Hematopoietic multipotent progenitor cell (in vitro differentiated cells): Measurements from ENCODE around the gene CD14. TPM values are rescaled to one million over a fixed set of nuclear protein-coding genes. Genes with fewer than 3 reads are reported as not detected.
"Not testable (repeated sequence)": the region's sequence is repeated elsewhere in the genome, so short reads cannot be mapped to it uniquely, and the experiment has no call there.

Experiments used
- DNase-seq, 3 donors: peaks; one replicate each; pipeline ENCODE4 v3.0.0-alpha.2; 2011 to 2015; ENCODE audit warnings: low read depth in 2 of 3, low spot score in 2 of 3
- total RNA-seq: library from RNA; depleted of rRNA; stranded (reverse); fragments of >200 nt; gene quantifications from one replicate; pipeline ENCODE4 v1.2.3, GENCODE V29; 2012

Gene CD14
- total RNA-seq, 1 donor, result 5.4 TPM

DNA sequence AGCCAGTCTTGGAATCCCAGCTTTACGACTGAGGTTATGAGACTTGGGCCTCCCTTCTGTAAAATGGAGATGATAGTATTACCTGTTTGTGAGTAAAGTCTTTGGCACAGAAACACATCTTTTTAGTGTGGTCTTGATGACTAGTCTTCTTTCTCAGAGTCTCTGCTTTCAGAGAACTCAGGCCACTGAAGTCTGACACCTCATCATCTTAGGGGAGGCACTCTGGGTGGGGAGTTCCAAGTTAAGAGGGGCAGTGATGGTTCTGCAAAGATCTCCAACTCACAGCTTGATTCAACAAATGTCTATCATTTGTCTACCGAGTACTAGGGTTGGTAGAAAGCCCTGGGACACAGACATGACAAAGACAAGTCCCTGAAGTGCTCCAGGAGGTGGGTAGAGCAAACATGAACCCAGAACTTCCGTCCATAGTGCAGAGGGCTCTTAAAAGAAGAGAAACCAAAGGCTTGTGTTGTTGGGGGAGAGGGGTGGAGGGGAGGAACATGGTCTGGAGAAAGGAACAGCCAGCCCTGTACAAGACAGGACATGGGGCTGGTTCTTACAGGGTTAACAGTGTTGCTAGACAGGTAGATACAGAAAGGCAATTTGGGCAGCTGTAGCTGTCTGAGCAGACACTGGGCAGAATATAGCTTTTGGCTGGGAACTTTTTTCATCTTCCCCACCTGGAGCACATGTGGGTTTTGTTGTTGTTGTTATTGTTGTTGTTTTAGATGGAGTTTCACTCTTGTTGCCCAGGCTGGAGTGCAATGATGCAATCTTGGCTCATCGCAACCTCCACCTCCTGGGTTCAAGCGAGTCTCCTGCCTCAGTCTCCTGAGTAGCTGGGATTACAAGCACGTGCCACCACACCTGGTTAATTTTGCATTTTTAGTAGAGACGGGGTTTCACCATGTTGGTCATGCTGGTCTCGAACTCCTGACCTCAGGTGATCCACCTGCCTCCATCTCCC lies 2.6 kb upstream of the CD14 start:
- DNase-seq, result no peak

- no peak for DNase-seq
These were observed 1.1 kb upstream of the CD14 start for GRCh38 chr5:140634103-140634502.

- no peak for DNase-seq
These were observed 526 bp upstream of the CD14 start for GRCh38 chr5:140633501-140633900.

GRCh38 chr5:140632366-140633020 lies 482 bp downstream of the CD14 start:
- peak in 2 of 3 donors; percentile 31 to 51 for DNase-seq

DNA sequence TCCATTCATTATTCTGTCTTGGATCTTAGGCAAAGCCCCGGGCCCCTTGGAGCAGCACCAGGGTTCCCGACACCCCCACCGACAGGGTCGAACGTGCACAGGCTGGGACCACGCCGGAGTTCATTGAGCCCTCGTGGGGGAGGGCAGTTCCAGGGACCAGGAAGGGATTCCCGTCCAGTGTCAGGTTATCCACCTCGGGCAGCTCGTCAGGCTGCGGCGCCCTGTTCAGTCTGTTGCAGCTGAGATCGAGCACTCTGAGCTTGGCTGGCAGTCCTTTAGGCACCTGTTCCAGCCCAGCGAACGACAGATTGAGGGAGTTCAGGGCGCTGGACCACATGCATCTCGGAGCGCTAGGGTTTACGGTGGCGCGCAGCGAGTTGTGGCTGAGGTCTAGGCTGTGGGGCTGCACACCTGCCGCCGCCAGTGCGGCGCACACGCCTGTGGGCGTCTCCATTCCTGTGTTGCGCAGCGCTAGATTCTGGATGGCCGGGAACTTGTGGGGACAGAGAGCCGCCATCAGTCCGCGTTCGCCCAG lies 1.1 kb downstream of the CD14 start:
- DNase-seq, result peak in 1 of 3 donors; percentile 36

- no peak for DNase-seq
These were observed 1.9 kb downstream of the CD14 start for GRCh38 chr5:140631036-140631417.

- no peak for DNase-seq
These were observed 2.5 kb downstream of the CD14 start for GRCh38 chr5:140630292-140631035.

DNA sequence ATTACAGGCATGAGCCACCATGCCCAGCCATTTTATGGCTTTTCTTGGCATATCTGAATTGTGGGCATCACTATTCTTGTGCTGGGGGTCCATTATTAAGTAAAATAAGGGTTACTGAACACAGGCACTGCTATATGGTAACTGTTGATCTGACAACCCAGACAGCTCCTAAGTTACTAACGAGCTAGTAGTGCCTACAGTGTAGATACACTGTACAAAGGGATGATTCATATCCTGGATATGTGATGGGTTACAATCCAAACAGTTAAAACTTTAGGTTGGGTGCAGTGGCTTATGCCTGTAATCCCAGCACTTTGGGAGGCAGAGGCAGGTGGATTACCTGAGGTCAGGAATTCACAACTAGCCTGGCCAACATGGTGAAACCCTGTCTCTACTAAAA lies 4.3 kb downstream of the CD14 start:
- no peak for DNase-seq

GRCh38 chr5:140627972-140628371 lies 5.0 kb downstream of the CD14 start:
- DNase-seq, result no peak

GRCh38 chr5:140624886-140625285 lies 8.1 kb downstream of the CD14 start:
- DNase-seq, result not testable (repeated sequence)

DNA sequence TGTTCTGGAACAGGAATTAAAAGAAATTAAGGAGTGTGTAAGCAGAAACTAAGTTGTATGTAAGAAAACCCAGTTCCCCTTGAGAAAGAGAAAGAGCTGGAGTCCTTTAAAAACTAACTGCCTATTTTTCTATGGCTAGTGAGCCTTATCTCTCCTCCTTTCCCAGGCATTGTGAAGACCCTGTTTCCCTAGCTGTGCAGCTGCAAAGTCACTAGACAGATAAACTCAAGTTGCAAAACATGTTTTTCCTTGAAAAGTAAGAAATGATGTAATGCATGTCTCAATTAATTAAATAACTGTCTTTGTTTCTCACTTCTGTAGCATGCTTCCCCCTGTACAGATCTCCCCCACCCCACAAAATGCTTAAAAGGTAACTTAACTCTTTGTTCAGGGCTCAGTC lies 9.9 kb downstream of the CD14 start:
- not testable (repeated sequence) for DNase-seq

DNA sequence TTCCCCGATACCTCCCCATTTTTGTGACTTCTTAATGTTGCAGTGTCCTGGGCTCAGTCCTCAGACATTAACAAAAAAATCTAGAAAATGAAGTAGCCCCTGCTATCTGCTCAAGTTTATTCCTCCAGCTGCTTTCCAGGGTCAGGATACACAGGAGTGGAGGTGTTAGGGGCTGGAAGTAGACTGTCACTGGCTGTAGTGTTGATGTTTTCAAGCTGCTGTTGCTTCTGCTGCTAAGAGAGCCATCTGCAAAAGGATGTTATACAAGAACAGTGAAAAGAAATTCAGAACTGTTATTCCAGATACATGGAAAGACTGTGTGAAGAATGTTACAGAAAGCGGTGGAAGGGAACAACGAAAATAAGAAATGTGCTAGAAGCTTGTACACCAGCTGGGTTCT lies 10.7 kb downstream of the CD14 start:
- DNase-seq, result no peak

GRCh38 chr5:140611020-140611521 lies 21.9 kb downstream of the CD14 start:
- DNase-seq, result peak in 2 of 3 donors; percentile 24 to 37

DNA sequence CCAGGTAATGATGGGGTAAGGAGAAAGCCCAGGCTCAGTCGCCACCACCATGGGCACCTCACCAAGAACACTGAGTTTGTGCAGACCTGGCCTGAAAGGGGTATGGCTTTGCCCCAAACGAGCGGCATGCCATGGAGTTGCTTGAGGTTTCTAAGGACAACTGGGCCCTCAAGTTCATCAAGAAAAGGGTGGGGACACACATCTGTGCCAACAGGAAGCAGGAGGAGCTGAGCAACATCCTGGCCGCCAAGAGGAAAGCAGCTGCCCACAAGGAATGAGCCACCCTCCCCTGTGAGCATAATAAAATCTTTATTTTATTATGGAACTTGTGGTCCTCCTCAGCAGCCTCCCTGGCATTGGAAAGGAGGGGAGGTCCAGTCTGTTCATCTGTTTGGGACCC lies 23.8 kb downstream of the CD14 start:
- DNase-seq, result peak in 2 of 3 donors; percentile 18 to 26

- no peak for DNase-seq
These were observed 24.3 kb downstream of the CD14 start for GRCh38 chr5:140608722-140609121.

- no peak for DNase-seq
These were observed 25.9 kb downstream of the CD14 start for GRCh38 chr5:140607031-140607430.

DNA sequence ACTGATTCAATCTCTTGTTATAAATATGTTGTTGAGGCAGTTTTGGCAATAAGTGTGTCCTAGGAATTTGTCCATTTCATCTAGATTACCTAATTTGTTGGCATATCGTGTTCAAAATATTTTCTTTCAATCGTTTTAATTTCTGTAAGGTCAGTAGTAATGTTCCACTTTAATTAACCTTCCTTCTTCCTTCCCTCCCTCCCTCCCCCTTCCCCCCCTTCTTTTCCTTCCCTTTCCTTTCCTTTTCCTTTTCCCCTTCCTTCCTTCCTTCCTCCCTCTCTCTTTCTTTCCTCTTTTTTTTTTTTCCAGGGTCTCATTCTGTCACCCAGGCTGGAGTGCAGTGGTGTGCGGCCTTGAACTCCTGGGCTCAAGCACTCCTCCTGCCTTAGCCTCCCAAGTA lies 27.1 kb downstream of the CD14 start:
- no peak for DNase-seq

DNA sequence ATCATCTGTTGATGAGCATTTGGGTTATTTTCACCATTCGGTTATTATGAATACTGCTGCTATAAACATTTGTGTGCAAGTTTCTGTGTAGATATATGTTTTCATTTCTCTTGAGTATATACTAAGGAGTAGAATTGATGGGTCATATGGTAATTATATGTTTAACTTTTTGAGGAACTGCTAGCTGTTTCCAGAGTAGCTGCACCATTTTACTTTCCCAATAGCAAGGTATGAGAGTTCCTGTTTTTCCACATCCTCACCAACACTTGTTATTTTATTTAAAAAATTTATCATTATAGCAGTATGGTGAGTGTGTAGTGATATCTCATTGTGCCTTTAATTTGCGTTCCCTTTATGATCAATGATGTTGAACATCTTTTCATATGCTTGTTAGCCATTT lies 29.2 kb downstream of the CD14 start:
- no peak for DNase-seq

- DNase-seq, result not testable (repeated sequence)
These were observed 29.6 kb downstream of the CD14 start for GRCh38 chr5:140603446-140603698.

DNA sequence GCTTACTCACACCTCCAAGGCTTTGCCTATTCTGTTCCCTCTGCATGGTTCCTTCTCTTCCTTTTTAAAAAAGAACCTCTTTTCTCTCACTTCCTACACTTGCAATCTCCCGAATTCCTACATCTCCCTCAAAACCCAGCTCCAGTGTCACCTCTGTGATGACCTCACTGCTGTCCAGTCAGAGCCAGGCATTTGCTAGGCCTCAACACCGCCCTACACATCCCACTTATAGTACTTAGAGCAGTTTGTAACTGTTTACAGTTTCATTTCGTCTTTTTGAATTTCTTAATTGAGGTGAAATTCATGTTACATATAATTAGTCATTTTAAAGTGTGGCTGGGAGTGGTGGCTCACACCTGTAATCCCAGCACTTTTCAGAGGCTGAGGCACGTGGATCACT lies 30.8 kb downstream of the CD14 start:
- DNase-seq, result no peak

DNA sequence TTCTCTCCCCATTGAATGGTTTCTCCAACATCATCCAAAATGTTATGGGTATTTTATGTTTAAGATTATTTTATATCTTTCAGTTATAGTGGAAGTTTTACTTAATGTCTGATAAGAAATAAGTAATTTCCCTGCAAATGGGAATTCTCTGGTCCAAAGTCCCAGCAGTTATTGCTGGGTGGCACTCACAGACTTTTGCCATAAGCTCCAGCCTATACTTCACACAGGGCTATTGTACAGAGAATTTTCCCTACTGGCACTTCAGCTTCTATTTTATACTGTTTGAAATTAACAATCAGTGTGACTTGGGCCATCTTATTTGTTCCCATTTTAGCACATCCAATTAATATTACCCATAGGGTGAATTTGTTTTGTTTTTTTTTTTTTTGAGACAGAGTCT lies 32.9 kb downstream of the CD14 start:
- no peak for DNase-seq
